DND-41 (cell line): ENCODE results near the gene PPP1R13L.

ENCODE experiments used
- EZH2 ChIP-seq: IDR thresholded peaks from 3 replicates; pipeline ENCODE4 v1.6.1; 2012; ENCODE audit warnings: borderline replicate concordance, low read depth, mild to moderate bottlenecking, moderate library complexity, low read length, inconsistent platforms; ENCODE audit not compliant: severe bottlenecking
- TF ChIP-seq, protein P1 (sequence below): IDR thresholded peaks from 2 replicates; pipeline ENCODE4 v1.5.1; 2012; ENCODE audit warnings: borderline replicate concordance, low read length, moderate library complexity, mild to moderate bottlenecking; ENCODE audit not compliant: poor library complexity, severe bottlenecking; ENCODE audit errors: extremely low read depth

DNA sequence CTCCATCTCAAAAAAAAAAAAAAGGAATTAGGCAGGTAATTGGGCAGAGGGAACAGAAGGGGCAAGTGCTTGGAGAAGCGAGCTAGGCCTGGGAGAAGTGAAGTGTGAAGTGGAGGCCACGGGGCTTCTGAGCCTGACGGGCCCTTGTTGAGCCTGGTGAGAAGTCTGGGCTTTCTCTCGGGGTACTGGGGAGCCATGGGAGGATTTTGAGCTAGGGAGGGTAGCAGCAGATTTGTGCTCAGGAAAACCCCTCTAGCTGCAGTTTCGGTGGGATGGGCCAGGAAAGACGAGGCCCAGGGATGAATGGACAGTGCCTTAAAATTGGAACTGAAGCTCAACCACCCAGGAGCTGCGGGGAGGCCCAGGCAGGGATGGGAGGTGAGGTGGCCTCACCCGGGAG is 9.6 kb upstream of the PPP1R13L start:
- TF ChIP-seq, protein P1, sequence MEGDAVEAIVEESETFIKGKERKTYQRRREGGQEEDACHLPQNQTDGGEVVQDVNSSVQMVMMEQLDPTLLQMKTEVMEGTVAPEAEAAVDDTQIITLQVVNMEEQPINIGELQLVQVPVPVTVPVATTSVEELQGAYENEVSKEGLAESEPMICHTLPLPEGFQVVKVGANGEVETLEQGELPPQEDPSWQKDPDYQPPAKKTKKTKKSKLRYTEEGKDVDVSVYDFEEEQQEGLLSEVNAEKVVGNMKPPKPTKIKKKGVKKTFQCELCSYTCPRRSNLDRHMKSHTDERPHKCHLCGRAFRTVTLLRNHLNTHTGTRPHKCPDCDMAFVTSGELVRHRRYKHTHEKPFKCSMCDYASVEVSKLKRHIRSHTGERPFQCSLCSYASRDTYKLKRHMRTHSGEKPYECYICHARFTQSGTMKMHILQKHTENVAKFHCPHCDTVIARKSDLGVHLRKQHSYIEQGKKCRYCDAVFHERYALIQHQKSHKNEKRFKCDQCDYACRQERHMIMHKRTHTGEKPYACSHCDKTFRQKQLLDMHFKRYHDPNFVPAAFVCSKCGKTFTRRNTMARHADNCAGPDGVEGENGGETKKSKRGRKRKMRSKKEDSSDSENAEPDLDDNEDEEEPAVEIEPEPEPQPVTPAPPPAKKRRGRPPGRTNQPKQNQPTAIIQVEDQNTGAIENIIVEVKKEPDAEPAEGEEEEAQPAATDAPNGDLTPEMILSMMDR = no peak
- TF ChIP-seq EZH2 = no peak
